Cardiac ventricle fibroblast (primary cell): Measurements from ENCODE around the gene KCTD19. TPM values are rescaled to one million over a fixed set of nuclear protein-coding genes. Genes with fewer than 3 reads are reported as not detected.

Source experiments
- total RNA-seq: library from RNA; depleted of rRNA; stranded (reverse); fragments of >200 nt; gene quantifications from 2 replicates; pipeline ENCODE4 v1.2.3, GENCODE V29; 2015

The KCTD19 gene
- total RNA-seq, result not detected in 2 replicates

GRCh38 chr16:67326472-67327309 is at the start of gene KCTD19, which contains the start of gene LRRC36:
KCTD19 (minus strand) TSS chr16:67326741; CDS start chr16:67326707, 34 bp downstream.
LRRC36 (plus strand) TSS chr16:67326815; CDS start chr16:67326863, 48 bp downstream.

GRCh38 chr16:67279296-67280089 is 47.0 kb downstream of the KCTD19 start, which contains the start of gene PLEKHG4:
PLEKHG4 (plus strand) TSS chr16:67279532; CDS start chr16:67280045, 513 bp downstream.

GRCh38 chr16:67248401-67249177 is 78.0 kb downstream of the KCTD19 start, which contains the start of gene SLC9A5:
SLC9A5 (plus strand) TSS chr16:67248979; CDS start chr16:67249015, 36 bp downstream.

GRCh38 chr16:67247192-67248072 is 79.1 kb downstream of the KCTD19 start, which contains the start of gene FHOD1:
FHOD1 (minus strand) TSS chr16:67247481; CDS start chr16:67247410, 71 bp downstream.

Other genes with a start within 250 kb of the KCTD19 start
- 9.5 and 15.7 TPM in 2 replicates for gene PHAF1, start 216.8 kb downstream of the KCTD19 start, total RNA-seq
- 59.2 and 71.5 TPM in 2 replicates for gene B3GNT9, start 175.7 kb downstream of the KCTD19 start, total RNA-seq
- gene TRADD, start 166.8 kb downstream of the KCTD19 start, total RNA-seq, result 25.2 and 28.0 TPM in 2 replicates
- 17.1 and 20.8 TPM in 2 replicates for gene FBXL8, start 166.8 kb downstream of the KCTD19 start, total RNA-seq
- 5.3 and 7.7 TPM in 2 replicates for gene HSF4, start 162.0 kb downstream of the KCTD19 start, total RNA-seq
- gene NOL3, start 156.2 kb downstream of the KCTD19 start, total RNA-seq, result 20.3 and 26.3 TPM in 2 replicates
- gene MATCAP1, start 142.8 kb downstream of the KCTD19 start, total RNA-seq, result 8.7 and 16.3 TPM in 2 replicates
- 0.69 and 1.3 TPM in 2 replicates for gene EXOC3L1, start 136.6 kb downstream of the KCTD19 start, total RNA-seq
- gene E2F4, start 134.6 kb downstream of the KCTD19 start, total RNA-seq, result 49.0 and 49.8 TPM in 2 replicates
- 0.06 and 0.83 TPM in 2 replicates for gene ELMO3, start 127.6 kb downstream of the KCTD19 start, total RNA-seq
- 33.8 and 46.5 TPM in 2 replicates for gene TMEM208, start 99.6 kb downstream of the KCTD19 start, total RNA-seq
- 18.8 and 22.7 TPM in 2 replicates for gene FHOD1, start 79.3 kb downstream of the KCTD19 start, total RNA-seq
- 0.05 and 0.56 TPM in 2 replicates for gene SLC9A5, start 77.8 kb downstream of the KCTD19 start, total RNA-seq
- gene PLEKHG4, start 47.2 kb downstream of the KCTD19 start, total RNA-seq, result 6.8 and 13.0 TPM in 2 replicates
- not detected in 2 replicates for gene LRRC36, start 74 bp upstream of the KCTD19 start, total RNA-seq
- not detected in 2 replicates for gene TPPP3, start 66.8 kb upstream of the KCTD19 start, total RNA-seq
- gene ZDHHC1, start 89.7 kb upstream of the KCTD19 start, total RNA-seq, result 8.8 and 11.4 TPM in 2 replicates
- 0.93 and 2.0 TPM in 2 replicates for gene HSD11B2, start 104.4 kb upstream of the KCTD19 start, total RNA-seq
- gene ATP6V0D1, start 154.4 kb upstream of the KCTD19 start, total RNA-seq, result 99.7 and 107 TPM in 2 replicates
- gene AGRP, start 156.8 kb upstream of the KCTD19 start, total RNA-seq, result not detected in 2 replicates
- 34.4 and 46.2 TPM in 2 replicates for gene RIPOR1, start 202.1 kb upstream of the KCTD19 start, total RNA-seq
- 12.5 and 19.1 TPM in 2 replicates for gene CTCF, start 235.8 kb upstream of the KCTD19 start, total RNA-seq